ENCODE data around the gene SLC9A8.
"Not testable (repeated sequence)": the region's sequence is repeated elsewhere in the genome, so short reads cannot be mapped to it uniquely, and the experiment has no call there.

SLC9A8 gene

DNA sequence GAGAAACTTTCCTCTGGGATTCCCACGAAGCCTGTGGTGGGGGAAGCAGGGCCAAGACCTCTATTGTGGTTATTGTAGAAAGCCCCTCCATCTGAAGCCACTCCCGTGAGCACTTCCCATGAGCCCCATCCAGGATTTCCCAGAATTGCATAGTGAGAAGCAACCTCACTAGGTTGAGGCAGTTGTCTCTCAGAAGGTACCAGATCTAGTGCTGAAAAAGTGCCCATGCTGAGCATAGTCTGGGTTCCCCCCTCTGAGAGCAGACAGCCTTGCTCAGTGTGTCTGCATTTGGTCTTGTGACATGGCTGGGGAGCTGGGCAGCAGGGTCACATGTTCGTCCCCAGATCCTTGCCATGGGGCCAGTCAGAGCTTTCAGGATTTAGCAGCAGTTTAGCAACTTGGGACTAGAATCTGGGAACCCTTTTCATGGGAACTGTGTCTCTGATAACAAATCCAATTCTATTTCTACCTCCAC lies 38.6 kb downstream of the SLC9A8 start:
- no peak for DNase-seq

DNA sequence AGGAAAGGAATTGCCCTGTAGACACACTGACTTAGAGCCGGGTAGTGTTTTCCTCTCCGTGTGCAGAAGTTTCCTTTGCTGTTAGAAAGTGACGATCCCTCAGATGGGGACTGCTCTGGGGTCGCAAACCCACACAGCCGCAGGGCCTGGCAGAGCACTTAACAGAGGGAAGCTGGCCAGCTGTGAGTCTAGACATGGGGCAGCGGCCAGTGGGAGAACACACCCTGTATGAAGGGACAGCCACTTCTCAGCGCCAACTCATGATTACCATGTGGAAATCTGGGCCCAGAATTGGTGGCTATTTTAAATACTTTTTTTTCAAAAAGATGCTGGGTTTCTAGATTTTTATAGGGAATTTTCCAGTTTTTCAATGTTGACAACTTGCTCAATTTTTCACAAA lies 39.4 kb downstream of the SLC9A8 start:
- no peak for DNase-seq

DNA sequence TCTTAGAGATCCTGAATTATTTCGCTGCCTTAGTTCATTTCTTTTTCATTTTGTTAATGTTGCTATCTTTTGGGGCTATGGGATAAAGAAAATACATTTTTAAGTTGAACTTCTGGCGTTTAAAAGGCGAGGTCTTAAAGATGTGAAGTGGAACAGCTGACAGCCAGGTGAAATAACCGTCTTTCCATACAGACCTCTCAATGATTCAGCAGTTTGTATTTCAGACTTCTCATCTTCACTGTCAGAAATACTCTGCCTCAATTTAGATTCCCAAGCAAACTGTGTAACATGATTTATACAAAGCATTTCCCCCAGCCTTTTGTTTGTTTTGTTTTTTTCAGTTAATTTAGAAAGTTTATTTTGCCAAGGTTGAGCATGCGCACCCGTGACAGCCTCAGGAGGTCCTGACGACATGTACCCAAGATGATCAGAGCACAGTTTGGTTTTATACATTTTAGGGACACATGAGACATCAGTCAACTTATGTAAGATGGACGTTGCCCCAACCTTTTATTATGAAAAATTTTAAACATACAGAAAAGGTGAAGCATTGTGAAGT lies 40.0 kb downstream of the SLC9A8 start:
- DNase-seq, result no peak

DNA sequence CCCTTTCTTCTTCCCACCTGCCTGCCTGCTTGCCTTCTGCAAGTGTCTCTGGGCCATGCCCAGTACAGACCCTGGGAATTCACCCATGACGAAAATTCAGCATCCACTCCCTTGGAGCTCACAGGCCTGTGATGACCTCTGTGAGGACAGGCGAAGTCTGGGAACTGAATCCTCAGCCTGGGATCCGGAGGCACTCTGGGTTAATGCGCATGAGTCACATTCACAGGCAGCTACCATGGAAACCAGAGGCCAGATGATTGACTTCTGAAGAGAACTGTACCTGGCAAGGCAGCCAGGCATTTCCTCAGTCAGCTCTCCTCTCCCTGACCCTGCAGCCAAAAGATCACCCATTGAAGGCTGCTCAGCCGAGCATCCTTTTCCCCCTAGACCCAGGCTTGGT lies 41.0 kb downstream of the SLC9A8 start:
- DNase-seq, result no peak

DNA sequence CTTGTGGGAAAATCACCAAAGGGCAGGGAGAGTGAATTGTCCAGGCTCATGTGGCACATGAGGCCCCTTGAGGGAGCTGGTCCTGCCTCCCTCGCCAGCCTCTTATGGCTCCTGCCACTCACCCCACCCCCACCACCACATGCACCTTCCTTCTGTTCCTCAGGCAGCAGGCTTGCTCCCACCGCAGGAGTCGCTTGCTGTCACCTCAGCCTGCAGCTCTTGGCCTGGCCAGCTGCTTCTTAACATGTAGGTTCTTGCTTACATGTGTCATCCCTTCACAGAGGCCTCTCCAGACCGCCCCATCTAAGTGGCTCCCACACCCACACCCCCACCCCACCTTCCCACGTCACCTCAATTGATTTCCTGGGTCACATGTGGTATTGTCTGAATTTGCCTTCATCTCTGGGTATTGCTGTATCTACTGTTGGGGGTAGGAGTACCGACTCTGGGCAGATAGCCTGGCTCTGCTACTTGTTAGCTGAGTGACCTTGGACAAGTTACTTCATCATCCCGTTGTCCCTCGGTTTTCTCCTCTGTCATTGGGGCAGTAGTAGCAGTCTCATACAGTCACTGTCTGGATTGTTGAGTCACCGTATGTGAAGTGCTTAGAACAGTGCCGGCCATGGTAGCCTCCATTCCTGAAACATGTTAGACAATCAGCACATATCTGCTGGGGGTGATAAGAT lies 41.7 kb downstream of the SLC9A8 start:
- DNase-seq, result no peak

DNA sequence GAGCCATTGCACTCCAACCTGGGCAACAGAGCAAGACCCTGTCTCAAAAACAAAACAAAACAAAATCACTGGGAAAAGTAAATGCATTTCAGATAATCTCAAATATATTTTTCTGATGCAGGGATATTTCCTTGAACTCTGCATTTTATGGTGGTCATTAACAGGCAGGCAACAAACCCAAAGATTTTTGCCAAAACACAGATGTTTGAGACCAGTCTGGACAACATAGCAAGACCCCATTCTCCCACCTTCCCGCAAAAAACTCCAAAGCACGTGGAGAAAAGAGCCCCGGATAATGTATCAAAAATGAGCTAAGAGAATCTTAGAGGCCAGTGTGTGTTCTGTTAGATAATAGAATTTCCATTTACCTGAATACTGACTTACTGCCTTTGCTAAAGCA lies 44.3 kb downstream of the SLC9A8 start:
- DNase-seq, result no peak

DNA sequence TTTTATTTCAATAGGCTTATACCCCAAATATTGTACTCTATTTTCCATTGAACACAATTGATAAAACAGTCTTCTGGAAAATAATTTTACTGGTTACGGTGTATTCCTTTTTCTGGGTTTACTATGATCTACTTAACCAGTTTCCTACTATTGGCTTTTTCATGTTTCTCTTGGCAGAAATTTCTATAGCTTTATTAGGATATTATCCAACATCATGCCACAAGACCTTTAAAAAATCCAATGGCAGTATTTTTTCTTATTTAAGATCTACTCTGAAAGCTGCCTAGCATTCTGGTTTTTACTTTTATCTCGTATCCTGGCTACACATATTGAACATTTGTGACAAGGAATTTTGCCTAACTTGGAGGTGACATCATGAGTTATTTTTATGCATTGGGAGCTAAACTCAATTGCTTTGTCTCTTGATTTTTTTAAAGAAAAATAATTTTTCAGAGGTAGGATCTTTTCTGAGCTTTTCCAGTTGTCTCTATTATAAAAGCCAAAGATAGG lies 45.5 kb downstream of the SLC9A8 start:
- no peak for DNase-seq

DNA sequence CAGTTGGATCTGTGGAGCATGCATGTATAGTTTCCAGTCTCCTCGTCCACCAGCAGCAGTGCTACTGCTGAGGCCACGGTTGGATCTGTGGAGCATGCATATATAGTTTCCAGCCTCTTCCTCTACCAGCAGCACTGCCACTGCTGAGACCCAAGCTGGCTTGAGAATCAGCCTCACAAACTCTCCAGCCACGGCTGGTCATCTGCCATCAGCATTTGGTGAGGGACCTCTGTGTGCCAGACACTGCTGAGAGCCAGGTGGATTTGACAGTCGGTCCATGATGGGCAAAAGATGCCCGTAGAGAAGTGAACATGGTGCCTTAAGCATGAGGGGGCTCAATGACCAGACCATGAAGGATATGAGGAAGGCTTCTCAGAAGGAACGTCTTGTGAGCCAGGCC lies 46.4 kb downstream of the SLC9A8 start:
- no peak for DNase-seq

DNA sequence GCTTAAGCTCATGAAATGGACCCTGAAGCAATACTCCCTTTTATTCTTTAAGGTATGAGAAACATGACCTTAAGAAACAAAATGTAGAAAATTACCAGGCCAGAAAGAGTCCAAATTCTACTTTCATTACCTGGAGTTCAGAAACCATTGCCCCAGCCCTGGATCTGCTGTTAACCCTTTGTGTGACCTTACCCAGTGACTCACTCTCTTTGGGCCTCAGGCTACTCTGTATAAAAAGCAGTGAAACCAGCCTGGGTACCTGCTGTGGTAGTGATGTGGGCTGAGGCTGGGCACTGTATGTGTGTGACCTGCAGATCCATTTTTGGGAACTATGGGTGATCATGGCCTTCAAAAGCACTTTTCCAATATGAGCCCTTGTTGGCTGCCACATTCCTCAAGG lies 47.2 kb downstream of the SLC9A8 start:
- no peak for DNase-seq

DNA sequence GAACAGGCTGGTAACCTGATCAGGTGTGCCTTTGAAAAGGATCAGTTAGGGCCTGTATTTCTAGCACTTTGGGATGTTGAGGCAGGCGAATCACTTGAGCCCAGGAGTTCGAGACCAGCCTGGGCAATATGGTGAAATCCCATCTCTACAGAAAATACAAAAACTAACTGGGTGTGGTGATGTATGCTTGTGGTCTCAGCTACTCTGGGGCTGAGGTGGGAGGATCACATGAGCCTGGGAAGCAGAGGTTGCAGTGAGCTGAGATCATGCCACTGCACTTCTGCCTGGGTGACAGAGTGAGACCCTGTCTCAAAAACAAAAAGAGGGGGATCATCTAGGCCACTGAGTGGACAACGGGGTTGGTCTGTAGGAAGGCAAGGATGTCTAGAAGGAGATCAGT lies 48.6 kb downstream of the SLC9A8 start:
- not testable (repeated sequence) for DNase-seq

DNA sequence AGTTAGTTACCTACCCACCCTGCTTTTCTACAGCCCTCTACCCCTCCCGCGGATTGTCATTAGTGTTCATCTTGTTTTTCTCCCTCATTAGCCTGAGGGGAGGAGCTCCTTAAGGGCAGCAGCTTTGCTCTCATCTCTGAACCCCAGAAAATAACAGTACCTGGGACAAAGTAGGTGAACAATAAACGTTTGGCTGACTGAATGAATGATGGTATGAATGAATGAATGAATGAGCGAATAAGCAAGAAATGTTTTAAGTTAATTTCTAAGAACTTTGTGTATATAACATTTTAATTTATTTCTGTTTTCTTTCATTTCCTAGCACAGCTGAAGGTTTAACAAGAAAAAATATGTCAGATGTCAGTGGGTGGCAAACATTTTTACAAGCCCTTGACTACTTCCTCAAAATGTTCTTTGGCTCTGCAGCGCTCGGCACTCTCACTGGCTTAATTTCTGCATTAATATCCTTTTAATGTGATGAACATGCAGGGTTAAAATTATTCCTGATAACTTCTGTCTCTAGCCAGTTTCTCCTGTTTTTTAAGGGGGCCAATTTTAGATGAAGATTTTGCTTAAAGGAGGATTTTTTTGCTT lies 50.1 kb downstream of the SLC9A8 start:
- no peak for DNase-seq

DNA sequence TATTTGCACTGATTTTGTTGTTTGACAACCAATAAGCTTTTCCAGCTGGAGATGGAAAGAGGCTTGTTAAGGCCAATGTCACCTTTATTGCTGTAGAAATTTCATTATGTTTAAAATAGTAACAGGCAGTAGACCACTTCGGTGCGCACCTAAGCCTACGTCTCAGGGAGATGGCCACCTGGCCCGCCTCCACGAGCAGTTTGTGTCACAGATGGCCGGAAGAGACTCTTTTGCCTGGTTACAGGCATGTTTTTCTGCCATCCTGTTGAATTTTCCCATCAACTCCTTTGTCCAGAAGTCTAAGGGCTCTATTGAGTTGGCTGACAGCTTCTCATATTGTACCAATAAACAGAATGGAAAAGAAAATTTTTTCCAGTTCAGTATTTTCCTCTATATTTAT lies 51.0 kb downstream of the SLC9A8 start:
- DNase-seq, result no peak

DNA sequence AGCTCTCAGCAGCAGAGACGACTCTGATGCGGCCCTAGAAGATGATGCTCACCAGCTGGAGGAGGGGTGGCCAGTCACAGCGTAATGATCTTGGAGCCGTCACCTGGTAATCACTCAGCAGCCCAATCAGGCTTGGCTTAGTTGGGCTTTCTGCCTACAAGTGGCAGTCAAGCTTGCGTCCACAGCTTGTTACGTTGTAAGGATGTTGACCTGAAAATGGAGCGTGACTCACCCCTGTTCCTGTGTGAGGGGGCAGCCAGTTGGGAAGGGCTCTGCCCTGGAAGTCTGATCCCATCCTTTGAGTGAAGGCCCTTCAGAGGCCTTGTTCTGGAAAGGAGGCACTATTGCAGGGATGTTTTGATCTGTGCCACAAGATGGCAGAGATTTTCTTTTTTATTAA lies 52.9 kb downstream of the SLC9A8 start:
- no peak for DNase-seq

DNA sequence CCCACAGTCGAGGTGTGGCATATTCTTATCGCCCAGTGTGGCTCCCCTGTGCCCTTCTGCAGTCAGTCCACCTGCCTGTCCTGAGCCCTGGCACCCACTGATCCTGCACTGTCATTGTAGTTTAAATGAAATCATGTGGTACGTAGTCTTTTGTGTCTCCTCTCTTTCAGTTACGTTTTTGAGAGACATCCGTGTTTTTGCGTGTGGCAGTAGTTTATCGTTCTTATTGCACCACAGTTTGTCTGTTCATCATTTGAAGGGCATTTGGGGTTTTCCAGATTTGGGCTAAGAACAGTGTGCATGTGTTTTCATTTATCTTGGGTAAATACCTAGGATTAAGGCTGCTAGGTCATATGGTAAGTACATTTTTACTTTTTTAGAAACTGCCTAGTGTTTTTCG lies 53.4 kb downstream of the SLC9A8 start:
- DNase-seq, result no peak

DNA sequence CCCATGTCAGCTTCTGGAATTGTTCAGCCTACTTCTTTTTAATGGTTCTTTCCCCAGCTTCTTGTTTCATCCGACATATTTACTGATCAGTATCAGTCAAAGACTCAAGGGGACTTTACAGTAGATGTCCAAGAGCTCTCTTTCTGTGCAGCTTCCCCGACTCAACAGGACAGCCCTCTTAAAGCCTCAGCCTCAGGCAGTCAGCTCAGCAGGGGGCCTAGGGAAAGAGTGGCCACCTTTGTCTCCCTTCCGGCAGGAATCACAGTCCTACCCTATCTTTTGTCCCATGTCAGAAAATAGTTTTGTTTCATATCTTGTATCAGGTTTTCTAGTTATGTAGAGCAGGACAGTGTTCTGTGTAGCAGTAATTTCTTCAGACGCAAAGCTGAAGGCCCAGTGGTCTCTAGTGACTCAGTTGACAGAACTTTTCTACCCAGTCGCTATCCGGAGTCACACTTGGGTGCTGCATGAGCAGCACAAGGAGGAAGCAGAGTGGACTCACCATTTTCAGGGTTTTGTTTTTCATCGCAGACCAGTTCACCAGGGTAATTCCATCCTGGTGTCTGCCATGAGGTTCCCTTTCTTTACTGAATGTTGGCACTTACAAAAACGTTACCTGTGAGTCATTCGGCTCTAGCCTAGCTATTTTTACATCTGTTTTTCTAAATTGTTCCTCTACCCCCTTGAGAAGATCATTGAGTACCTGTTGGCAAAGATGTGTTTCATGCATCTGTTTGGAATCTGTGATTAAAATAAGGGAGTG lies 55.0 kb downstream of the SLC9A8 start:
- DNase-seq, result no peak

DNA sequence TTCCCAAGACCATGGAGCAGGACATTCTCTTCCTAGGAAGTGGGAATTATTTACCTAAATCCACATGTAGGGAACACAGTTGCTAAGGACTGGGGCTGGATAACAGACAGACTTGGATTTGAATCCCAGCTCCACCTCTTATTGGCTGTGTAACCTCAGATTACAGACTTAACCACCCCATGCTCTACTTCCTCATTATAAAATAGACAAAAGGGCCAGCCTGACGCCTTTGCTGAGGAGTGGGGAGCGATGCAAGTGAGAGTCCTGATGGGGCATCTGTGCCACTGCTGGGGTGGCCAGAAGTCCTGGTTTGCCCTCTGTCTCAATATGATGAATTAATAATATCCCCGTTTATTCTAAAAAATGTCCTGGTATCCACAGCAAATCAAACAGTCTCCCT lies 55.9 kb downstream of the SLC9A8 start:
- DNase-seq, result no peak

DNA sequence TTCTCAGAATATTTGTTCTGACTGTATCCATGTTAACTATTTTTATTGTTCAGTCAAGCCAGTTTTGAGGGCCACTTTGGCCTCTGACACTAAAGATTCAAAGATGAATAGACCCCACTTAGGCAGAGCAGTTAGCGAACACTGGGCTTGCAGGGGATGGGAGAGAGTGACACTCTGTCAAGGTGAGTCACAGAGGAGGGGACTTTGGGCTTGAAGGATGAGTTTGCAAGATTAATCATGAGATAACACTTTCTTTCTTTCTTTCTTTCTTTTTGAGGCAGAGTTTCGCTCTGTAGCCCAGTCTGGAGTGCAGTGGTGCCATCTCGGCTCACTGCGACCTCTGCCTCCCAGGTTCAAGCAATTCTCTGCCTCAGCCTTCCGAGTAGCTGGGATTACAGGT lies 56.3 kb downstream of the SLC9A8 start:
- DNase-seq, result no peak

DNA sequence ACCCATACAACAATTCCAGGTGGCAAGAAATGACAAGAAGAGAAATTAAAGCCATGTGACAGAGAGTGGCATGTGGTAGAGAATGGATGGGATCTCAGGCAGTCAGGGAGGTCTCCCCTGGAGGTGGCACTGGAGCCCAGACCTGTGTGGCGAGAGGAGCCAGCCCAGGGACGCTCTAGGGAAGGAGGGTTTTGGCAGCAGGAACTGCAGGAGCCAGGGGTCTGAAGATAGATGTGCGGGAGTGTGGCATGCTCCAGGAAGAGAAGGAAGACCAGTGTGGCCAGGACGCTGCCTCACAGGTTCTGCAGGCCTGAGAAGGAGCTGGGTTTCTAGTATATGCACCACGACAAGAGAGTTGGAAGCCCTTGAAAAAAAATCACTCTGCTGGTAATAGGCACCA lies 57.6 kb downstream of the SLC9A8 start:
- no peak for DNase-seq

DNA sequence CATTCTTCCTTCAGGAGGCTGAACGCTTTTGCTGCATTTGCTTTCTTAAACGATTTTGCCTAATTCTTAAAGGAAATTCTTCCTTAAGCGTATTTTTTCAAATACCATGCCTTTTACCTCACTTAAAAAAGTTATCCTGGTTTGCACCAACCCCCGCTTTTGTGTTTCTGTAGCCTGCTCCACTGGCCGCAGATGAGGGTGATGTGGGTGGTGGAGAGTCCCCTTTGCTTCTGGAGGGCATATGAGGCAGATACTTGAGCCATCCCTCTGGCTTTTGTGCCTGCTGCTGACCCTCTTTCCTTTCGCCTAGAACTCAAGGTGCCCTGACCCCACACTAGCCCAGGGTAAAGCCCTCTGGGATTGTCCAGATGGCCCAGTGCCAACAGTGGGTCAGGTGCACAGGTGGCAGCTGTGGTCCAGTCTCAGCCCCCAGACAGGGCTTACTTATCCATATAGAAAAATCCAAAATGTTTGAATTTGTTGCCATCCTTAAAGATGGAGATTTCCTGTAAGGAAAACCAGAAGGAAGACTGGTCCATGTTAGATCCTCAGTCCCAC lies 58.8 kb downstream of the SLC9A8 start:
- no peak for DNase-seq

DNA sequence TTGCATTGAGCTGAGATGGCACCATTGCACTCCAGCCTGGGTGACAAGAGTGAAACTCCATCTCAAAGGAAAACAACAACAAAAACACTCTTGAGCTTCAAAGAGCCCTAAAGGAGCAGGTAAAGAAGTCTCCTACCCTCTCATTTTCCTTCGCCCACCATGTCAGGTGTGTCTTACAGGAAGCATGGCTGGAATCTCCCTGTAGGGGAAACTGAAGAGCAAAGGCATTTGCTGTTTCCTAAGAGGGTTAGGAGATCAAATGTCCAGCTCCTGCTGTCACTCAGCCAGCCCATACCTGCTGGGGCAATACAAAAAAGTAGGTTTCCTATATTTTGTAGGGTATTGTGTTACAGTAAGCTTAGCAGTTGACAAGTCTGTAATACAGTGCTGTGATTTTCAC lies 59.4 kb downstream of the SLC9A8 start:
- DNase-seq, result no peak

DNA sequence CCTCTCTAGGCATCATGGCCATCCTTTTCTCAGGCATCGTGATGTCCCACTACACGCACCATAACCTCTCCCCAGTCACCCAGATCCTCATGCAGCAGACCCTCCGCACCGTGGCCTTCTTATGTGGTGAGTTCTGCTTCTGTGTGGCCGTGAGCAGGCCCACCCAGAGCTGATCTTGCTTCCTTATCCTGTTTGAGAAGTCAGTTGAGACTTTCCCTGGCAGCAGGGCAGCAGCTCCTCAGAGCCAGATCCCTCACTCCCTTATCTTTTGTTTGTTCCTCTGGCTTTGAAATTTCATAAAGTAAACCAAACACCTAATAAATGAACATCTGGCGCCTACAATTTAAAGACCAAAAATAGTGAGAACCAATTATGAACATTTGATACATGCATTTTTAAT lies 62.1 kb downstream of the SLC9A8 start:
- DNase-seq, result no peak

DNA sequence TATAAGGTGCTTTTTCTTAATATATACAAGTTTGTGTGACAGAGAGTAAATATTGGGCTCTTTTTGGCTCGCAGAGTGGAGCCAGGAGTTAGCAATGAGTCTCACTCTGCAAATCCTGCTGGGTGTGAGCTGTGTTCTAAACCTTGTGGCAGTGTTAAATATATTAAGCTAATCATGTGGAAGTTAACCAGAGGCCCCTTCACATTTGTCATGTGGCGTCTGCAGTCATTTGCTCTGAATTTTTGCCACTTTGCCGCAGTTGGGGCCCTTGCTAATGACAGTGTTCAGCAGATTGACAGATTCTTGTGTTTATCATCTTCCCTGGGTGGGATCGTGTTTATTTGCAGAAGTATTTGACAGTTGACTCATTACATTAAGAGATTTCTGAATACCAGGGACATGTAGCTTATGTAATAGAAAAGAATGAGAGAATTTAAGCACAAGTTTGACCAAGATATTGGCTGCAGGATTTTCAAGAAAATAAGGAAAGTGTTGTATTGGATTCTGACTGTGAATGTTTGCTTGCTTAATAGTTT lies 64.8 kb downstream of the SLC9A8 start:
- DNase-seq, result no peak

DNA sequence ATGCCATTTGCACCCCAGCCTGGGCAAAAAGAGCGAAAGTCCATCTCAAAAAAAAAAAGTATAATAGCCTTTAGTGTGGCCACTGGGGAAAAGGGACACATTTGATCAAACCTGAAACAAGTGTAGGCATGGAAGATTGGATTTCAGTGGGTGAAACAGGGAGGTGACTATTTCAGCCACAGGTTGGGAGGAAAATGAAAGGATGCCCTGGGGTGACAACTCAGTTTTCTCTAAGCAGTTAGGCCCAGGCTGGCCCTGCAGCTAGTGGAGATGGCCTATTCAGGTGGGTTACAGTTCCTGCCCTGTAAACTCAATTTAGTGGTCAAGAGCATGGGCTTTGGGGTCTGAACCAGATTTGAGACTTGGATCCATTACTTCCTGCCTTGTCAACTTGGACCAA lies 66.3 kb downstream of the SLC9A8 start:
- DNase-seq, result no peak

All from CD4-positive, alpha-beta T cell treated with Interleukin-21 for 1 hour (primary cell).